GM19240 (cell line): ENCODE measurements around the gene WDR18.

Experiments
- DNase-seq: peaks from one replicate; pipeline ENCODE4 v3.0.0; 2011; ENCODE audit warnings: low spot score; ENCODE audit not compliant: insufficient read length

The WDR18 gene

GRCh38 chr19:984165-984967 is at the start of gene WDR18:
Gene WDR18 (plus strand): TSS chr19:984345. CDS start chr19:984354, 9 bp downstream.
- DNase-seq: peak; percentile 100

GRCh38 chr19:934865-935479 is 49.2 kb upstream of the WDR18 start:
- no peak for DNase-seq

GRCh38 chr19:936175-936546 is 48.0 kb upstream of the WDR18 start:
- no peak for DNase-seq

- no peak for DNase-seq
These were observed 46.9 kb upstream of the WDR18 start for GRCh38 chr19:937259-937694.

GRCh38 chr19:938233-938923 is 45.8 kb upstream of the WDR18 start:
- no peak for DNase-seq

- DNase-seq: no peak
These were observed 44.7 kb upstream of the WDR18 start for GRCh38 chr19:939439-939838.

GRCh38 chr19:939922-940321 is 44.2 kb upstream of the WDR18 start:
- no peak for DNase-seq

GRCh38 chr19:940591-941291 is 43.4 kb upstream of the WDR18 start:
- DNase-seq: no peak

GRCh38 chr19:941292-942132 is 42.6 kb upstream of the WDR18 start:
- no peak for DNase-seq

GRCh38 chr19:942133-942645 is 42.0 kb upstream of the WDR18 start:
- no peak for DNase-seq

GRCh38 chr19:943551-944170 is 40.5 kb upstream of the WDR18 start:
- no peak for DNase-seq

GRCh38 chr19:944171-944567 is 40.0 kb upstream of the WDR18 start:
- DNase-seq: no peak

GRCh38 chr19:944663-945241 is 39.4 kb upstream of the WDR18 start:
- DNase-seq: no peak

GRCh38 chr19:945401-946252 is 38.5 kb upstream of the WDR18 start:
- DNase-seq: no peak

GRCh38 chr19:947090-947706 is 36.9 kb upstream of the WDR18 start:
- DNase-seq: no peak

- peak; percentile 94 for DNase-seq
These were observed 36.2 kb upstream of the WDR18 start for GRCh38 chr19:947707-948539.

- DNase-seq: no peak
These were observed 35.2 kb upstream of the WDR18 start for GRCh38 chr19:948842-949496.
